ENCODE data around the gene MAGI2.

MAGI2 gene

GRCh38 chr7:78178319-78178718, 1275.1 kb downstream of the MAGI2 start:
- DNase-seq (ENCODE audit: low spot score): no peak
- TF ChIP-seq, protein P1, sequence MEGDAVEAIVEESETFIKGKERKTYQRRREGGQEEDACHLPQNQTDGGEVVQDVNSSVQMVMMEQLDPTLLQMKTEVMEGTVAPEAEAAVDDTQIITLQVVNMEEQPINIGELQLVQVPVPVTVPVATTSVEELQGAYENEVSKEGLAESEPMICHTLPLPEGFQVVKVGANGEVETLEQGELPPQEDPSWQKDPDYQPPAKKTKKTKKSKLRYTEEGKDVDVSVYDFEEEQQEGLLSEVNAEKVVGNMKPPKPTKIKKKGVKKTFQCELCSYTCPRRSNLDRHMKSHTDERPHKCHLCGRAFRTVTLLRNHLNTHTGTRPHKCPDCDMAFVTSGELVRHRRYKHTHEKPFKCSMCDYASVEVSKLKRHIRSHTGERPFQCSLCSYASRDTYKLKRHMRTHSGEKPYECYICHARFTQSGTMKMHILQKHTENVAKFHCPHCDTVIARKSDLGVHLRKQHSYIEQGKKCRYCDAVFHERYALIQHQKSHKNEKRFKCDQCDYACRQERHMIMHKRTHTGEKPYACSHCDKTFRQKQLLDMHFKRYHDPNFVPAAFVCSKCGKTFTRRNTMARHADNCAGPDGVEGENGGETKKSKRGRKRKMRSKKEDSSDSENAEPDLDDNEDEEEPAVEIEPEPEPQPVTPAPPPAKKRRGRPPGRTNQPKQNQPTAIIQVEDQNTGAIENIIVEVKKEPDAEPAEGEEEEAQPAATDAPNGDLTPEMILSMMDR (IDR thresholded peaks at IDR 0.05; ENCODE audit: borderline replicate concordance, control extremely low read depth, extremely low read depth, insufficient read depth, missing control alignments): no peak
- in situ Hi-C loops (cut with MboI; ENCODE audit: low sequenced_read_pairs, unreplicated experiment): no loop called here

DNA sequence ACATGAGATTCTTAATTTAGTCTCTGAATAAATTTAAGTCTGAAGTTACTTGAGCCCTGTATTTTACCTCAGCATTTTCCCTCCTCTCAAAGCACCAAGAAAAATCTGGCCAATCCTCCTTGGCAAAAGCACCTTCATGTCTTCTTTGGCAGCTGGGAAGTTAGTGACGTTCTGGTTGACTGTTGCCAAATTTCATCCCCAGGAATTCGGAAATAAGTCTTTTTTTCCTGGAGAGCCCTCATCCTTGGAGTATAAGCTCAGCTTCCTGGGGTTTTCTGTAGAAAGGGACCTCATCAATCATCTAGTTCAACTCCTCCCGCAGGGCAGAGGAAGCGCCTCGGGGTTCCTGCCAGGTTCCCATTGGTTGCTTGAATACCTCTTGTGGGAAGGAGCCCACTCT, 1277.3 kb downstream of the MAGI2 start:
- no peak for DNase-seq (ENCODE audit: low spot score)
- in situ Hi-C loops (cut with MboI; ENCODE audit: low sequenced_read_pairs, unreplicated experiment): no loop called here

GRCh38 chr7:78175330-78176100, 1278.0 kb downstream of the MAGI2 start:
- TF ChIP-seq, protein P1 (IDR thresholded peaks at IDR 0.05; ENCODE audit: borderline replicate concordance, control extremely low read depth, extremely low read depth, insufficient read depth, missing control alignments): no peak
- no peak for DNase-seq (ENCODE audit: low spot score)
- in situ Hi-C loops (cut with MboI; ENCODE audit: low sequenced_read_pairs, unreplicated experiment): no loop called here

More for the DNA sequence above, 1277.3 kb downstream of the MAGI2 start:
- TF ChIP-seq, protein P1 (IDR thresholded peaks at IDR 0.05; ENCODE audit: borderline replicate concordance, control extremely low read depth, extremely low read depth, insufficient read depth, missing control alignments): no peak

DNA sequence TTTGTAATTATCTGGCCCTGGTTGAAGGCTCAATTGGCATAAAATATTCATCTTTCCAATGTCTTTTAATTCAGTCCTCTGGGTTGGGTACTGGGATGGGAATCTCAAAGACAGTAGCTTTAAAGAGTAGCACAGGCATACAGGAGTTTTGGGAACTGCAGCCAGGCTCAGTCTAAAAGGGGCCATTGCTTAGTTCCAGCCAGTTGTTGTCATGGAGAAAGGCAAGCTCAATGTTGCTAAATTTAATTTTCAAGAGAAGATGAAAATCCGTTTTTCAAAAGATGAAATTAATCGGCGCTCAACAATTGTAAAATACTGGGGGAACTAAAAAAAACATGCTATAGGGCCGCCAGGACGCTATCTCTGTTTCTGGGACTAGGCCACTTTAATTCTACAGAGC, 1279.8 kb downstream of the MAGI2 start:
- TF ChIP-seq, protein P1 (IDR thresholded peaks at IDR 0.05; ENCODE audit: borderline replicate concordance, control extremely low read depth, extremely low read depth, insufficient read depth, missing control alignments): no peak
- in situ Hi-C loops (cut with MboI; ENCODE audit: low sequenced_read_pairs, unreplicated experiment): no loop called here

DNA sequence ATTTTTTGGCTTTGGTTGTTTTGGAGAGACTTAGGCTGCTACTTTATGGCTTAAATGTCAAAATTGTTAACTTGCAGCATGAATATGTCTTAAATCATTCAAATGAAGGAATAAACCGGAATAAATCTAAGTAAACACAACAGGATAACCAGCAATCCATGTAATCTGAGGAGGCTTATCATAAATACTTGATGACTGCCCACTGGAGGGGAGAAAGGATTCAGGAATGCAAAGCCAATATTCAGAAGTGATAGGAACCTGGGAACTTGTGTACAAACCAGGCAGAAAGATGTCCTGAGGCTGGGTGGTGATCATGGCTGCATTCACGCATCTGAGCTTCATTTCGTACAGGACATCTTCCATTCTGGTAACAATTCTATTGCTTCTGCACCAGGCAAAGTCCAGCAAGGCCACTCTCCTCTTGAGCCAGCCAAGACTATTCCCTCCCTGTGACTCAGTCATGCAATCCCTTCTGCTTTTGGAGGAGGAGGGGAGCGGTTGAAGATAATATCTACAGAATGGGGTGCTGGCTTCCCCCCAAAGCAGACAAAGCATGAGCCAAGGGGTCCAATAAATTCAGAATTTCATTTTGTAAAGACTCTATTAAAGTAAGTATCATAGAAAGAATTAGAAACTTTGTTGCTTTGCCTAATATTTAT, 1280.4 kb downstream of the MAGI2 start:
- in situ Hi-C loops (cut with MboI; ENCODE audit: low sequenced_read_pairs, unreplicated experiment): no loop called here
- DNase-seq (ENCODE audit: low spot score): no peak
- TF ChIP-seq, protein P1 (IDR thresholded peaks at IDR 0.05; ENCODE audit: borderline replicate concordance, control extremely low read depth, extremely low read depth, insufficient read depth, missing control alignments): no peak

More for the DNA sequence above, 1279.8 kb downstream of the MAGI2 start:
- no peak for DNase-seq (ENCODE audit: low spot score)

DNA sequence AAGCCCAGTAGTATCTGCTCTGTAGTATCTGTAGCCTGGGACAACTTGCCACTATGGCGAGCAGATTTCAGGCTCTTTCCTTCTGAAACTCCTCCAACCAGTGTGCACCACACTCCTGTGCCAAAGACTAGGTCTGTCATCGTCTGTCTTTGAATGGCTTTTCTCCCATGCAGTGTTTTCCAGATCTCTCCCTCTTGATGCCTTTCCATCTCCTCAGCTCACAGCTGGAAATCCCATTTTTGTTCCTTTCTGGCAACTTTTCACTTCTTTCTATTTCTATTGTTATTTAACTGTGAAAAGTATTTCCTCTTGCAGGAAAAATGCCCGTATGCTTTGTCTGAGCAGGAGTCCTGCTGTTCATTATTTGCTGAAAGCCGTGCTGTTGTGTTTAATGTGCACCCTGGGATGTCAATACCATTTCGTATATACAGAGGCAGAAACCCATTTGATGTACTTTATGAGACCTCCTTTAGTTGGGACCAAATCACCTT, 1281.2 kb downstream of the MAGI2 start:
- in situ Hi-C loops (cut with MboI; ENCODE audit: low sequenced_read_pairs, unreplicated experiment): no loop called here
- no peak for DNase-seq (ENCODE audit: low spot score)
- TF ChIP-seq, protein P1 (IDR thresholded peaks at IDR 0.05; ENCODE audit: borderline replicate concordance, control extremely low read depth, extremely low read depth, insufficient read depth, missing control alignments): no peak

Data from GM13976 (cell line).